Islet precursor cell (in vitro differentiated cells): ENCODE data around the gene ST8SIA1.
"Not testable (repeated sequence)": the region's sequence is repeated elsewhere in the genome, so short reads cannot be mapped to it uniquely, and the experiment has no call there.

Experiments
- DNase-seq: peaks from one replicate; pipeline ENCODE4 v3.0.0-alpha.2; 2018

ST8SIA1 gene

DNA sequence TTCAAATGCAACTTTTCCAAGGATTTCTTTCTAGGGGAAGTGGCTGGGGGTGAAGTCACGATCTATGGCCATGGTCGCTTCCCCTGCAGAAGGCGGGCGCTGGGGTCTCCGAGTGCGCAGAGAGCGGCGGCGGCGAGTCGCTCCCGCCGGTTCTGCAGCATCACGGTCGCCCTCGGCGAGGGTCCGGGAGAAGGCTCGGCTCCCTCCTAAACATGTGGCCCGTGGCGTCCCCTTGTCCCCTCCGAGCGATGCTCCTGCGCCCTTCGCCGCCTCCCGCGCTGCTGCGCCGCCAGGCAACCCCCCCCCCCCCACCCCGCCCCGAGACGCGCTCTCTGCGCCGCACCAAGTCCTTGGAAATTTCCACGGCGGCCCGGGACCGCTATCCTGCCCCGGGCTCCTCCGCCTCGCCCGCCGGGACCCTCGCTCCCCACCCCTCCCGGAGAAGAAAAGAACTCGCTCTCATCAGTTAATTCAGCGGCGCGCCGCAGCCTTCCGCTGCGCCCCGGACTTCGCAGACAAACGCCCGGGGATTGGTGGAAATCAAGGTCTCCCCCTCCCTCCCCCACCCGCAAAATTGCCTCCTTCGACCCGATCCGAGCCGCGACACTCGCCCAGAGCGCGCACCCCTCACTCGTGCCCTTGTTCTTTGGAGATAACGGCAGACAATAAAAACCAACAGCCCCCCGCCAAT, at the start of gene ST8SIA1:
Gene ST8SIA1, minus strand, starts transcription at position 298 of the 691 bp plus-strand sequence. CDS start 475 bp downstream, outside the sequence.
- peak; percentile 63 for DNase-seq

DNA sequence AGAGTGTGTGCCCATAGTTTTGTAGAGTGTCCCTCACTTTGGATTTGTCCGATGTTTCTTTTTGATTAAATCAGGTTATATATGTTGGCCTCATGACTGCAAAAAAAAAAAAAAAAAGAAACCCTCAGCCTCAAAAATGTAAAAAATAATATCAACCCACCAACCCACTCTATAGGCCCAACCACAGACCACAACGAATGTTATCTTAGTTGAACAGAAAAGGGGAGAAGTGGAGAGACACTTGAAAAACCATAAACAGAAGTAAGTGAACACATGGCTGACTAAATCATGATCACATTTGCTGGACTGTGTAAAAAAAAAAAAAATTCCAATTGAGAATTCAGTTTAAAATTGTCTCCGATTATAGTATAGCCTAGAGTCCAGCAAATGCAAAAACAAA, 45.5 kb upstream of the ST8SIA1 start:
- no peak for DNase-seq

DNA sequence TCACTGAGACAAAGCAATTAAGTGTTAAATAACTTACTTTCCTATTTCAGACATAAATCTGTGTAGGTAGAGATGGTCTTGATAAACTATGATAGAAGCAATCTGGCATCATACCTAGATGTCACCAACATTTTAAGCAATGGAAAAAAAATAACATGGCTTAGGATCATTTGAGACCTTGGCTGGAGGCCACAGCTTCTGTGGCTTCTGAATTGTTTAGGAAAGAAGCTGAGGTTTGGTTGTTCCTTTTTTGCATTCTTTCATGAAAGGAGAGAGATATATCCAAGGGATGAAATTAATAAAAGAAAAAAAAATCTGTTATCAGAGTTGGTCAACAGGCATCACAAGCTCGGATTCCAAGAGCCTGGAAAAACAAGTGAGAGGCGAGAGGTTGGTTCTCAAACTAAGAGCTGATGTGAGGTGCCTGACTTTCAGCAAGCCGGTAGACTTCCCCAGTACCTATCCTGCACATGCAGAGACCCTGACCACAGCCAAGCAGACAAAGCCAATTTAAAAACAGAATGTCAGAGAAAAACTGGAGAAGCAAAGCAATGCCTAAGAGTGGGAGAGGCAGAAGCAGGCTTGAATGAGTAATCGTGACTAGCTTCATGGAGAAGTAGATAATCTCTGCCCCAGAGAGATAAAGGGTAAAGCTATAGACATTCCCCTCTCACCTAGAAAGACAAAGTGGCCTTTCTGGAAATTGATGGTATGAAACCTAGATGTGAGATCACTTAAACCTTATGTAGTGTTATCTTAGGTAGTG, 43.4 kb upstream of the ST8SIA1 start:
- no peak for DNase-seq

GRCh38 chr12:22376596-22377150, 42.2 kb upstream of the ST8SIA1 start:
- DNase-seq = not testable (repeated sequence)

DNA sequence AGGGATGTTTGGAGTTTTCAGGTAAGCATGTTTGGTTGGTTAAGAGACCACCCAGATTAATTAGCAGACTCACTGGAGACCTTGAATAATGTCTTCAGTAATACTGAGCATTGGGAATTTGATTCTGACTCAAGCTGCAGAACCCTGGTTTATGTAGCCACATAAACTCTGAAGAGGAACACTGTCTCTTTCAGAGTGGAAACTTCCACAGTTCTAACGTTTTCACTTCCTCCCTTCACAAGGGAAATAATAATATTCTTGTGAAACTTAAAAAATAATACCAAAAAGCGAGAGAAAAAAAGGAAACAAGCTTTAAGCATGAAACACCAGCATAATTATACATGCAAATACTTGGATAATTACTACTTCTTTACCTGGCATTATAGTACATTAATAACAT, 40.0 kb upstream of the ST8SIA1 start:
- DNase-seq = no peak

GRCh38 chr12:22372277-22372837, 37.9 kb upstream of the ST8SIA1 start:
- no peak for DNase-seq

DNA sequence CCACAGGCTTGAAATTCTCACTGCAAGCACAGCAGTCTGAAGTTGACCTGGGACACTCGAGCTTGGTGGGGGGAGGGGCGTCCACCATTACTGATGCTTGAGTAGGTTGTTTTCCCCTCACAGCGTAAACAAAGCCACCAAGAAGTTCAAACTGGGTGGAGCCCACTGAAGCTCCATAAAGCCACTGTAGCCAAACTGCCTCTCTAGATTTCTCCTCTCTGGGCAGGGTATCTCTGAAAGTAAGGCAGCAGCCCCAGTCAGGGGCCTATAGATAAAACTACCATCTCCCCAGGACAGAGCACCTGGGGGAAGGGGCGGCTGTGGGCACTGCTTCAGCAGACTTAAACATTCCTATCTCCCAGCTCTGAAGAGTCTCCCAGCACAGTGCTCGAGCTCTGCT, 31.7 kb upstream of the ST8SIA1 start:
- no peak for DNase-seq

GRCh38 chr12:22361785-22362184, 27.3 kb upstream of the ST8SIA1 start:
- DNase-seq = peak; percentile 71

DNA sequence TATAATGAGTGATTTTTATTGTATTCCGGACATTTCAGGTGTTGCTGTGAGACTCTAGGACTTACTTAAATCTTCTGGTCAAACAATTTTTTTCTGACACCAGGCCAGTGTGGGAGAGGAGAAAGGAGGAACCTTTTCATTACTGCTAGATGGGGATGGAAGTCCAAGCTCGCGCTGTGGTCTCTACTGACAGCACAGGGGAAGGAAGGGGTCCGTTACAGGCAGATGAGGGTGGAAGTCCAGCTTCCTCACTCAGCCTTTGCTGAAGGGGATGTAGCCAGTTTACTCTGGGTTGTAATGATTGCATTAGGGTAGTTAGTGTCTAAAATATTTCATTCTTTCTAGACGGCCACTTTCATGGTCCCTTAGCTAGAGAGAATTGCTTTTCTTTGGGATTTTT, 26.3 kb upstream of the ST8SIA1 start:
- no peak for DNase-seq

- DNase-seq = no peak
Measured at GRCh38 chr12:22357531-22357930, 23.0 kb upstream of the ST8SIA1 start.

GRCh38 chr12:22356231-22356630, 21.7 kb upstream of the ST8SIA1 start:
- DNase-seq = no peak

- no peak for DNase-seq
Measured at GRCh38 chr12:22355011-22355580, 20.6 kb upstream of the ST8SIA1 start.

- no peak for DNase-seq
Measured at GRCh38 chr12:22353615-22354325, 19.3 kb upstream of the ST8SIA1 start.

DNA sequence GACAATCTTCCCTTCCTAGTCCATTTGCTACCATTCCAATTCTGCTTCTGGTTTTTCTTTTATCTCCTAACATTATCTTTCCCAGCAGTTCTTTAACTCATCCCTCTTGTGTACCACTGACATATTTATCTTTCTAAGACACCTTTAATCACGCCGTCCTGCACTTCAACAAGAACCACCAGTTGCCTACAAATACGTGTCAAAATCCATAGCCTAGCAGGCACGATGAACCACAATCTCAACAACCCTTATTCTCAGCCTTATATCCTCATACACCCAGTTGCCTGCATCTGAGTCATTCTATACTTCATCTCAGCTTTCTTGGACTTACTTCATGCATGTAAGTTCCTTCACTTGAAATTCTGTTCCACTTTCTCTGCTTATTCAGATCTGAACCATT, 16.4 kb upstream of the ST8SIA1 start:
- no peak for DNase-seq

DNA sequence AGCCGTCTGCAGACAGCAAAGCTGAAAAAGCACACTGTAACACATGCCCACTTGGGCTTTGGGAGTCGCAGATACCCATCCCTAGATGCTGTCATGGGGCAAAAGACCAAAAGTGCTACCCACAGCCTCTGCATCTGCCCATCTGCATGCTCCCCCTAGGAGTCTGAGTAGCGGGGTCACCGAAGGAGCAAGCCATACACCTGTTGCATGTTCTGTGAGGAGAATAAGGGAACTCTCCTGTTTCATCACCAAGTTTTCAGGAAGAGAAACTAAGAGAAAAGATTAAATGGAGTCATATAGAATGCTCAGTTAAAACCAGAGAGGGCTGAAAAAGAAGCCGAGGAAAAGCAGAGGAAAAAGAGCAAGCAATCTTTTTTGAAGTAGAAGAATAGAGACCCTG, 13.7 kb upstream of the ST8SIA1 start:
- no peak for DNase-seq

DNA sequence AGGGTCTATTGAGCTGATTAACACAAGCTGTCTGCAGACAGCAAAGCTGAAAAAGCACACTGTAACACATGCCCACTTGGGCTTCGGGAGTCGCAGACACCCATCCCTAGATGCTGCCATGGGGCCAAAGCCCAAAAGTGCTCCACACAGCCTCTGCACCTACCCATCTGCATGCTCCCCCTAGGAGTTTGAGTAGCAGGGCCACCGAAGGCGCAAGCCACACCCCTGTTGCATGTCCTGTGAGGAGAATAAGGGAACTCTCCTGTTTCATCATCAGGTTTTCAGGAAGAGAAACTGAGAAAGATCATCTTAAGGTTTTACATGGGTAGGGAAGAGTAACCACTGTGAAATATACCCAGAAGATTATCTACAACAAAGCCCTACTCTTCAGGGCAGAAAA, 5.6 kb upstream of the ST8SIA1 start:
- DNase-seq = no peak

DNA sequence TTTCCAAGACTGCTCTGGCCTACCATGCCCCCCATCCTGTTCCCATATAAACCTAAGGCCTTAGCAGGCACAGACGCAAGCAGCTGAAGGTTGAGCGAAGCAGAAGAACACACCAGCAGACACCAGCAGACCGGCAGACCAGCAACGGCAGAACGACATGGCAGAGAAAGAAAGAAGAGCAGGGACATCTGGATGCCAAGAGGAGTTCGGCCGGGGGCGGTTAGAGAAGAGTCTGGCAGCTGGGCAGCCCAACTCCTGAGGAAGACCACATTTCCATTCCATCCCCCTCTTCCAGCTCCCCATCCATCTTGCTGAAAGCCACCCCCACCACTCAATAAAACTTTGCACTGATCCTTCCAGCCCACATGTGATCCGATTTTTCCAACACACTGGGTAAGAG, 5.2 kb upstream of the ST8SIA1 start:
- no peak for DNase-seq

GRCh38 chr12:22335794-22336166, 1.3 kb upstream of the ST8SIA1 start:
- peak; percentile 86 for DNase-seq

DNA sequence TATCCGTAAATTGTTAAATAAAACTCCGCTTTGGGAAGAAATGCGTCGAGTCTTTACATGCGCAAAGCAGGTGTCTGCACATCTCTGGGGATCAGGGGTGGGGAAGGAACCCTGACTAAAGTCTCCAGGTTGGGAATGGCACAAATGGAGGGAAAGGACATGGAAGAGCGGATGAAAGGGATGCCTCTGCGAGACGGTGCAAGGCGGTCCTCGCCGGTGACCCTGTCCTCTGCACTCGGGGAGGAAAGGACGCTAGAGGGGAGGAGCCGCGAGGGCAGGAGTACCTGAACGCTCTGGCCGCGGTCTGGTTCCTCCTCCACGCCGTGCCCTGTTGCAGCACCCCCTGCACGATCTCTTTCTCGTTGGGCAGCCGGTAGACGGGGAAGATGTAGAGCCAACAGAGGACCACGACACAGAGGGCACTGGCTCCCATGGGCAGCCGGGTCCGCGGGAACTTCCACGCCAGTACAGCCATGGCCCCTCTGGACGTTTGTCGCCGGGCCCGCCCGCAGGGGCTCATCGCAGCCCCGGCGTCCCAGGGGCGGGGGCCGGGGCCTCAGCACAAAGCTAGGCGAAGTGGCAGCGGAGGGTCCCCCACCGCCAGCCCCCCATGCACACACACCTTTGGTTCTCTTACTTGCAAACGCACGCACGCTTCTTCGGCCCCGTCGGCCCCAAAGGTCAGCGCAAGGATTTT, 646 bp downstream of the ST8SIA1 start:
- peak; percentile 66 for DNase-seq

GRCh38 chr12:22333186-22333712, 1.3 kb downstream of the ST8SIA1 start:
- DNase-seq = no peak

DNA sequence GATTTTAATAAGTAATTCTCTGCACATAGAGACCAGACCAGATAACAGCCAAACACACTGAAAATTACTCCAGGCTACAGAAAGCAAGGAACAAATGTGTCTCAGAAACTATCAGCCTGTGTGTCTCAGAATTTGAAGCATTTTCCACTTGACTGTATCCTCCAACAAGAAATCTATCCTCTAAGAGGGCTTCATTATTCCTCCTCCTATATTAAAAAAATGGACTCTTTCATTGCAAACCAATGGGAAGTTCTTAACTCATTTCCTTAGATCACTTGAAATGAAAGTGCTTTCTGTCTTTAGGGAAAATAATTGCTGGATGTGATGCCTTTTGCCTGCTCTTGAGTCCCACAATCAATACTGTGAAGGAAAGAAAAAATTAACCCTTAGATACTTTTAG, 2.3 kb downstream of the ST8SIA1 start:
- DNase-seq = no peak

DNA sequence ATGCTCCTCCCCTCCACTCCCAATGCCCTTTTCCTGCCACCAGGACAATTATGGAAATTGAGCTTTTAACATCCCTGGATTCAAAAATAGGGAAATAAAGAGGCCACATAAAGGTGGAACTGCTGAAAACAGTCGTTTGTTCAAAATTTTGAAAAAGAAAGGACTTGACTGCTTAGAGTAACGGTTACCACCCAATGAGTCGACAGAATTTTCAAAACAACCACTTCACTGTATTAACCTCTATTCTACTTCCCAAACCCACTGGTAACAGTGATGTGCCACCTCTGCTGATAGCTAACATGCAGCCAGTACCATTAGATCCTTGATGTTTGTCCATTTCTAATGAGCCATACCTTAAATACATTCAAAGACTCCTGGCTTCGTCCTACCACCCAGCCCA, 4.9 kb downstream of the ST8SIA1 start:
- no peak for DNase-seq
